GM13977 (cell line): ENCODE results near the gene F12.

Source experiments
- DNase-seq: peaks from one replicate; pipeline ENCODE4 v3.0.0; 2012; ENCODE audit warnings: low spot score
- CTCF ChIP-seq: IDR thresholded peaks from 2 replicates; pipeline ENCODE4 v1.5.1; 2012; ENCODE audit warnings: mild to moderate bottlenecking, control low read depth; ENCODE audit not compliant: insufficient read depth; ENCODE audit errors: extremely low read depth, missing control alignments
- in situ Hi-C: fragments of 300-500 bp; cut with MboI; formaldehyde crosslinking; loops from one replicate; pipeline ENCODE4 v1.12.0; 2022; ENCODE audit warnings: low sequenced_read_pairs, low pct_unique_long_range_greater_than_20kb, mixed read lengths, inconsistent platforms; ENCODE audit not compliant: unreplicated experiment

Gene F12

DNA sequence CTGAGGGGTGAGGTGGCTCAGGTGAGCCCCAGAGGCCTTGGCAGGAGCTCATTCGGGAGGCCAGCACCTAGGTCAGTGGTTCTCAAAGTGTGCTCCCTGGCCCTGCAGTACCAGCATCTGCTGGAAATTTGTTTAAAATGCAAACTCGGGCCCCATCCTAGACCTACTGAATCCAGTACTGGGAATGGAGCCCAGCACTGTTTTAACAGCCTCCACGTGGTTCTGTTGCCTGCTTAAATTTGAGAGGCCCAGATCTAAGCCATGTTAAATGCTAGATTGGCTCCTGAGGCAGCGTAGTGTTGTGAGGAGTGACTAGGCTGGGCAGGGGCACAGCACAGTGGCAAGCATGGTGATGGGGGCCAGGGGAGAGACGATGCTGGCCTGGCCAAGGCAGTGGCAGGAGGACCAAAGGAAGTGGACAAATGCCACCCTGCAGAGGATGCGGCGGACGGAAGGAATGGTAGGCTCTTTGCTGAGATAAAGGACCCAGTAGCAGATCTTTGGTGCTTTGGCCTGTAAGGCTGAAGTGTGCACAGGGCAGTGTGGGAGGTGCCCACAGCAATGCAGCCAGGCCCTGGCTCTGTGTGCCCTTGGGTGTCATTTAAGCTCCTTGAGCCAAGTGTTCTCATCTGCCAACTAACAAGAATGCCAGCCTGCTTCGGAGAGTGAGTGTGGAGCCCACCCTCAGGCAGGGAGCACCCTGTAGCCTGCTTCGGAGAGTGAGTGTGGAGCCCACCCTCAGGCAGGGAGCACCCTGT is 41.5 kb upstream of the F12 start:
- no peak for DNase-seq
- in situ Hi-C loops = loop anchor here (10.0 kb wide), 1 partner anchor 46 kb away; the partner anchor contains the start of genes F12 and PFN3

DNA sequence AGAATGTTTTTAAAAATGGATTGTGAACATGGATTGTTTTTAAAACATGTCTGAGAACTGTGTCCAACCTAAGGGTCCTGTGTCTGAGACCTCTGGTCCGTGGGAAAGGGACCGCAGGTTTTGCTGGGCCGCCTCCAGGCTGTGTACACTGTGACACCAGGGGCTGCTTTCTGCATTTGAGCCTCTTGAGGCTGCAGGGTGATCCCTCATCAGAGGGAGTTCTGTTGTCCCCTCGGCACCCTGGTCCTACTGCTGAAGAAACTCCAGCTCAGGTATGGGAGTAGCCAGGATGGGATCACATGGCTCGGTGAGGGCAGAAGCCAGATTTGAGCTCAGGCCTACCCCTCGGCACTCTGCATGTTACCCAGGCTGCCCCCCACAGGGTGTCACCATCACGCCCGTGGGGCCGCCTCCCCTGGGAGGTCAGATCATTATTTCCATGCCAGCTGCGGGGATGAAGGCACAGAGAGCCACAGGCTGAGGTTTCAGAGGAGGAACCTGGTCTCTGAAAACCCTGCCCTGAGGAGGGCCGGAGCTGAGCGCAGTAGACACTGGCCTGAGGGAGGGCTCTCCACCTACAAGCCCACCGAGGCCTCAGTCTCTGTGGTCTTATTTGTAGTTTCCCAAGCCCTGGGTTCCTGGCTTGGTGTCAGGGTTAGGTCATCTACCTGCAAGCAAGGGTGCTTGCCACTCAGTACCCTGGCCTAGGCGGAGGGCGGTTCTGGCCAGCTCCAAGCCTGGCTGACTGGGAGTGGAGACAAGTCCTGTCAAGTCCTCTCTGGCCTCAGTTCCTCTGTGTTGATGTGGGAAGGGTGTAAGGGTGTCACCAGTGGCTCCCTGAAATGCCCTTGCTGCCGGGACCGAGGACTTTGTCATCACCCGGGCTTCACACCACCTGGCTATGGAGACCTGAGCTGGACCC is 40.0 kb upstream of the F12 start:
- DNase-seq = no peak
- in situ Hi-C loops = loop anchor here (10.0 kb wide), 1 partner anchor 45 kb away; the partner anchor contains the start of genes F12 and PFN3
- TF ChIP-seq CTCF = no peak

More for the DNA sequence above, 41.5 kb upstream of the F12 start:
- TF ChIP-seq CTCF = no peak

GRCh38 chr5:177448244-177448950 is 39.0 kb upstream of the F12 start:
- in situ Hi-C loops = no loop called here
- no peak for DNase-seq
- no peak for TF ChIP-seq CTCF

DNA sequence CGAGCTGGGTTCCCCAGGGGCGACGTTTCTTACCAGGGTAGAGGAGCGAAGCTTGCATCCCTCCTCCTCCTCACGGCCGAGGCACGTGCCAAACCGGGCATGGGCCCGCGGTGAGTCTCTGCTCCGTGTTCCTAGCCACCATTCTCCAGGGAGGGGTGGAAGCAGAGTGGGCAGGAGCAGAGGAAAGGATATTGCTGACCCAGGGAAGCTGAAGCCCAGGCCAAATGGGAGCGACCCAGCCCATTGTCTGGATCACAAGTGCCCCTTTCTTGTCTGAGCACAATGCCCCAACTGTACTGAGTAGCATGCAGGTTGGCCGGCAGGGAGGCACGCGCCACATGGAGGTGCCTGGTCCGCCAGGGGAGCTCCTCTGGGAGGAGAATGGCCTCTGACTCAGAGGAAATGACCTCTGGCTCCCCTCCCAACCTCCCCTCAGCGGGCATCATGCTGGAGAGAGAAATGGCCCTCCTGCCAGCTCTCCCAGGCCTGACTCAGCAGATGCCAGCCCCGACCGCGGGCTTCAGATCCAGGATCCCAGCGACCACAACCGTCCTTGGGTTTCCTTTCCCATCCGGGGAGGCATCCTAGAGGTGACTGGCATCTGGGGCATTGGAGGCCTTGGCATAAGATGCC is 38.4 kb upstream of the F12 start:
- in situ Hi-C loops = no loop called here
- no peak for DNase-seq
- no peak for TF ChIP-seq CTCF

- no peak for TF ChIP-seq CTCF
- DNase-seq = peak; percentile 91
- in situ Hi-C loops = no loop called here
Measured at GRCh38 chr5:177447066-177447610, 37.8 kb upstream of the F12 start.
